ENCODE measurements around the gene FOXP2. TPM values are rescaled to one million over a fixed set of nuclear protein-coding genes. Genes with fewer than 3 reads are reported as not detected.

Gene FOXP2
- total RNA-seq, 2 donors from 2014 or later, result 13.3 to 14.9 TPM

- H3K27ac ChIP-seq (ENCODE audit: low read depth, low read length), result no peak overlapping the region
- Mint-ChIP-seq H3K4me1 (no peaks in the 10 kb centered on the region), H3K36me3 (ENCODE audit: low read depth) (no peaks in the 10 kb centered on the region), H3K4me3 (no peak overlapping the region), H3K9me3 (no peaks in the 10 kb centered on the region), H3K27ac (no peak overlapping the region), H3K27me3 (ENCODE audit: insufficient read depth) (no peaks in the 10 kb centered on the region)
- H3K4me3 ChIP-seq (ENCODE audit: low read length), result no peak overlapping the region
- no peaks in the 10 kb centered on the region for H3K36me3 ChIP-seq (ENCODE audit: control insufficient read depth, insufficient read depth, low read length)
- 91 to 100% methylated on average over 3 of the region's 3 CpGs for WGBS, 2 experiments (ENCODE audit: insufficient coverage in 1 of 2, insufficient read length in 1 of 2)
- no peak for TF ChIP-seq CTCF (conservative IDR thresholded peaks at IDR 0.05)
- DNase-seq, result no peak
- H3K4me1 ChIP-seq (ENCODE audit: control insufficient read depth, insufficient read depth, low read length), result no peaks in the 10 kb centered on the region
- H3K27me3 ChIP-seq (ENCODE audit: control insufficient read depth, insufficient read depth, low read length, poor library complexity, severe bottlenecking), result no peaks in the 10 kb centered on the region
- H3K9me3 ChIP-seq (ENCODE audit: control insufficient read depth, low read length), result no peaks in the 10 kb centered on the region
- no peak overlapping the region for H3K9ac ChIP-seq (ENCODE audit: extremely low read depth, low read length, poor library complexity, severe bottlenecking)
These were observed 113.0 kb downstream of the FOXP2 start for GRCh38 chr7:114527589-114527988.

- Mint-ChIP-seq H3K9me3 (no peaks in the 10 kb centered on the region), H3K27me3 (ENCODE audit: insufficient read depth) (no peaks in the 10 kb centered on the region), H3K27ac (no peak overlapping the region), H3K4me3 (no peak overlapping the region), H3K36me3 (ENCODE audit: low read depth) (no peaks in the 10 kb centered on the region), H3K4me1 (no peaks in the 10 kb centered on the region)
- WGBS, 2 experiments (ENCODE audit: insufficient coverage in 1 of 2, insufficient read length in 1 of 2), result 93 to 94% methylated on average over 4 of the region's 5 CpGs
- Histone ChIP-seq H3K27ac (ENCODE audit: low read depth, low read length) (no peak overlapping the region), H3K9me3 (ENCODE audit: control insufficient read depth, low read length) (no peaks in the 10 kb centered on the region), H3K9ac (ENCODE audit: extremely low read depth, low read length, poor library complexity, severe bottlenecking) (no peak overlapping the region), H3K36me3 (ENCODE audit: control insufficient read depth, insufficient read depth, low read length) (no peaks in the 10 kb centered on the region), H3K4me1 (ENCODE audit: control insufficient read depth, insufficient read depth, low read length) (no peaks in the 10 kb centered on the region), H3K4me3 (ENCODE audit: low read length) (no peak overlapping the region), H3K27me3 (ENCODE audit: control insufficient read depth, insufficient read depth, low read length, poor library complexity, severe bottlenecking) (no peaks in the 10 kb centered on the region)
- no peak for DNase-seq
- no peak for TF ChIP-seq CTCF (conservative IDR thresholded peaks at IDR 0.05)
These were observed 115.5 kb downstream of the FOXP2 start for GRCh38 chr7:114530057-114530611.

GRCh38 chr7:114531326-114531725 lies 116.7 kb downstream of the FOXP2 start:
- Histone ChIP-seq H3K9ac (ENCODE audit: extremely low read depth, low read length, poor library complexity, severe bottlenecking) (no peak overlapping the region), H3K36me3 (ENCODE audit: control insufficient read depth, insufficient read depth, low read length) (no peaks in the 10 kb centered on the region), H3K27me3 (ENCODE audit: control insufficient read depth, insufficient read depth, low read length, poor library complexity, severe bottlenecking) (no peaks in the 10 kb centered on the region), H3K4me3 (ENCODE audit: low read length) (no peak overlapping the region), H3K27ac (ENCODE audit: low read depth, low read length) (no peak overlapping the region), H3K9me3 (ENCODE audit: control insufficient read depth, low read length) (no peaks in the 10 kb centered on the region), H3K4me1 (ENCODE audit: control insufficient read depth, insufficient read depth, low read length) (no peaks in the 10 kb centered on the region)
- Mint-ChIP-seq H3K4me1 (no peaks in the 10 kb centered on the region), H3K27ac (no peak overlapping the region), H3K9me3 (no peaks in the 10 kb centered on the region), H3K27me3 (ENCODE audit: insufficient read depth) (no peaks in the 10 kb centered on the region), H3K36me3 (ENCODE audit: low read depth) (no peaks in the 10 kb centered on the region), H3K4me3 (no peak overlapping the region)
- no peak for TF ChIP-seq CTCF (conservative IDR thresholded peaks at IDR 0.05)
- no peak for DNase-seq

Data from endodermal cell (in vitro differentiated cells).